Prostate gland (tissue), 2 donors: ENCODE measurements around the gene KRTAP10-1. TPM values are rescaled to one million over a fixed set of nuclear protein-coding genes. Genes with fewer than 3 reads are reported as not detected.
"Not testable (repeated sequence)": the region's sequence is repeated elsewhere in the genome, so short reads cannot be mapped to it uniquely, and the experiment has no call there.

ENCODE experiments used
- DNase-seq: peaks from one replicate; pipeline ENCODE4 v3.0.0-alpha.2; 2019; ENCODE audit warnings: low spot score
- H3K27ac ChIP-seq, 2 donors: fragments of 200-600 bp; sonication (generic); 2 replicates each; pipeline ENCODE4 v1.5.1; 2017 to 2019
- H3K27me3 ChIP-seq: fragments of 200-600 bp; sonication (generic); replicated peaks from 2 replicates; pipeline ENCODE4 v1.5.1; 2019; ENCODE audit not compliant: insufficient read depth
- H3K36me3 ChIP-seq, 2 donors: fragments of 200-600 bp; sonication (generic); 1 replicate in 1 of 2; 2 replicates in 1 of 2; pipeline versions ENCODE4 v1.5.1 to v1.8.1; 2017 to 2019
- H3K4me1 ChIP-seq: fragments of 200-600 bp; sonication (generic); replicated peaks from 2 replicates; pipeline ENCODE4 v1.5.1; 2019
- H3K4me3 ChIP-seq, 2 donors: fragments of 200-600 bp; sonication (generic); 2 replicates each; pipeline ENCODE4 v1.5.1; 2017 to 2019
- H3K9me3 ChIP-seq: fragments of 200-600 bp; sonication (generic); 2 replicates; pipeline ENCODE4 v1.5.1; 2017
- CTCF ChIP-seq, 4 experiments: fragments of 200-600 bp in 2 of 4; fragments of 450-650 bp in 2 of 4; sonication (generic) in 2 of 4; IDR thresholded peaks; 1 replicate in 3 of 4; 2 replicates in 1 of 4; pipeline ENCODE4 v1.5.1; 2016 to 2019; ENCODE audit warnings: antibody characterized with exemption in 4 of 4, mild to moderate bottlenecking in 2 of 4, moderate library complexity in 2 of 4
- POLR2A ChIP-seq: fragments of 450-650 bp; IDR thresholded peaks from one replicate; pipeline ENCODE4 v1.6.1; 2016; ENCODE audit warnings: antibody characterized with exemption, mild to moderate bottlenecking
- POLR2AphosphoS5 ChIP-seq: sonication (generic); formaldehyde crosslinking; IDR thresholded peaks from one replicate; pipeline ENCODE4 v1.6.1; 2017; ENCODE audit warnings: antibody characterized with exemption
- WGBS: methylation state at CpG from one replicate; pipeline ENCODE4 v1.1.5; 2018; 5-methylcytosine and 5-hydroxymethylcytosine counted together
- intact Hi-C: fragments of 100-400 bp; cut with DNase I; formaldehyde crosslinking; loops from one replicate; pipeline ENCODE4 v1.14.2; 2022
- total RNA-seq, 2 donors: library from RNA; depleted of rRNA; stranded (reverse); fragments of >200 nt; gene quantifications; one replicate each; pipeline ENCODE4 v1.1.0, GENCODE V29; 2016

Gene KRTAP10-1
- total RNA-seq, 2 donors from 2014 or later: not detected

- TF ChIP-seq POLR2A (no peak), POLR2AphosphoS5 (no peak), CTCF (IDR thresholded peaks at IDR 0.05) (no peak)
- intact Hi-C loops: no loop called here
- H3K27me3 ChIP-seq: no peaks in the 10 kb centered on the region
These were observed 25.0 kb upstream of the KRTAP10-1 start for GRCh38 chr21:44564886-44565598.

GRCh38 chr21:44564099-44564498 is 24.1 kb upstream of the KRTAP10-1 start:
- intact Hi-C loops: no loop called here
- TF ChIP-seq POLR2AphosphoS5: no peak
- TF ChIP-seq CTCF (IDR thresholded peaks at IDR 0.05): no peak
- TF ChIP-seq POLR2A: no peak
- DNase-seq: no peak
- H3K27ac ChIP-seq: no peak overlapping the region
- H3K4me3 ChIP-seq: no peak overlapping the region
- no peaks in the 10 kb centered on the region for H3K36me3 ChIP-seq
- WGBS: 91% methylated on average over 1 of the region's 1 CpG
- no peaks in the 10 kb centered on the region for H3K4me1 ChIP-seq
- no peaks in the 10 kb centered on the region for H3K27me3 ChIP-seq
- H3K9me3 ChIP-seq: no peaks in the 10 kb centered on the region

More at GRCh38 chr21:44564886-44565598, 25.0 kb upstream of the KRTAP10-1 start:
- Histone ChIP-seq H3K27ac (no peak overlapping the region), H3K9me3 (no peaks in the 10 kb centered on the region), H3K4me3 (no peak overlapping the region), H3K4me1 (no peaks in the 10 kb centered on the region), H3K36me3 (no peaks in the 10 kb centered on the region)
- DNase-seq: no peak
- 88% methylated on average over 1 of the region's 1 CpG for WGBS

GRCh38 chr21:44558695-44559094 is 18.7 kb upstream of the KRTAP10-1 start, which contains the start of gene KRTAP10-3:
Gene KRTAP10-3, minus strand, starts transcription at chr21:44558795. Its CDS starts 80 bp downstream, at chr21:44558715.
- TF ChIP-seq POLR2A: no peak
- TF ChIP-seq CTCF (IDR thresholded peaks at IDR 0.05): no peak
- TF ChIP-seq POLR2AphosphoS5: no peak
- no peak within 1 kb of the TSS for H3K4me3 ChIP-seq
- H3K27ac ChIP-seq: no peak within 1 kb of the TSS
- intact Hi-C loops: no loop called here
- no peaks in the 10 kb centered on the region for H3K4me1 ChIP-seq
- no peak for DNase-seq
- no peaks in the 10 kb centered on the region for H3K27me3 ChIP-seq
- no peaks in the 10 kb centered on the region for H3K9me3 ChIP-seq
- 69% methylated on average over 5 of the region's 5 CpGs for WGBS
- H3K36me3 ChIP-seq: no peaks in the 10 kb centered on the region

- H3K36me3 ChIP-seq, intact Hi-C loops, H3K9me3 ChIP-seq, H3K27me3 ChIP-seq, H3K27ac ChIP-seq, DNase-seq, H3K4me1 ChIP-seq, H3K4me3 ChIP-seq: not testable (repeated sequence)
- WGBS: 71% methylated on average over 10 of the region's 10 CpGs
These were observed 18.3 kb upstream of the KRTAP10-1 start for GRCh38 chr21:44558329-44558675.

- Histone ChIP-seq H3K36me3 (no peaks in the 10 kb centered on the region), H3K9me3 (no peaks in the 10 kb centered on the region), H3K27ac (no peak overlapping the region), H3K27me3 (no peaks in the 10 kb centered on the region), H3K4me3 (no peak overlapping the region), H3K4me1 (no peaks in the 10 kb centered on the region)
- intact Hi-C loops: no loop called here
- no peak for TF ChIP-seq POLR2AphosphoS5
- TF ChIP-seq POLR2A: no peak
- no peak for TF ChIP-seq CTCF (IDR thresholded peaks at IDR 0.05)
- no peak for DNase-seq
- WGBS: 56% methylated on average over 30 of the region's 30 CpGs
These were observed 17.7 kb upstream of the KRTAP10-1 start for GRCh38 chr21:44557491-44558328.
